Activated CD4-positive, alpha-beta T cell treated with anti-CD3 and anti-CD28 coated beads for 48 hours (primary cell): ENCODE data around the gene FIBP.
A peak's percentile ranks its signal among the peaks of the same experiment; 100 is the strongest.

Source experiments
- DNase-seq: peaks from one replicate; pipeline ENCODE4 v3.0.0-alpha.2; 2020

Gene FIBP

DNA sequence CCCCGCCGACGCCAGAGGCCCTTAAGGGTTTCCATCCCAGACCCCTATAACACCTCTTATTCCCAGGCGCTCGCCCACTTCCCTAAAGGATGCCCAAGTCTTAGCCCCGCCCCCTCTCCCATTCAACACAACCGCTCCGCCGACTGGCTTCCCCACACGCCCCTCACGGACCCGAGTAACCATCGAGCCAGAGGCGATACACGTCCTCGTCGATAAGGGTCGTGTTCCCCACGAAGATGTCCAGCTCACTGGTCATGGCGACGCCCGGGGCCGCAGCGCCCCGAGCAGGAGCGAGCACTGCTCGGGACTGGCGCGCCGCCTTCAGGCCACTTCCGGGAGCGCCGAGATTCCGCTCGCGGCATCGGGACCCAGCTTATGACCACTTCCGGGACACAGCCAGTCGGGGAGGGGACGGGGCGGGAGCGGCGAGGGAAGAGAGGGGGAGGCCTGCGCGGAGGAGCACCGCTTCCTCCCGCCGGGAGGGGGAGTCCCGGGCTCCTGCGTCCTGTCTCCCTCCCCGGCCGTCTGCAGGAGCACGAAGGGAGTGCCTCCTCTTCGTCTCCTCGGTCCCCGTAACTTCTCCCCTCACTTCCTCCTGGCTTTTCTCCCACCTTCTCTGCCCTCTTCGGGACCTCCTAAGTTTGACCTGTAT is at the start of gene FIBP:
TSS of gene FIBP (minus strand) at position 309 of the 652 bp plus-strand sequence. CDS start at position 256, 53 bp downstream.
- DNase-seq, result peak; percentile 98

DNA sequence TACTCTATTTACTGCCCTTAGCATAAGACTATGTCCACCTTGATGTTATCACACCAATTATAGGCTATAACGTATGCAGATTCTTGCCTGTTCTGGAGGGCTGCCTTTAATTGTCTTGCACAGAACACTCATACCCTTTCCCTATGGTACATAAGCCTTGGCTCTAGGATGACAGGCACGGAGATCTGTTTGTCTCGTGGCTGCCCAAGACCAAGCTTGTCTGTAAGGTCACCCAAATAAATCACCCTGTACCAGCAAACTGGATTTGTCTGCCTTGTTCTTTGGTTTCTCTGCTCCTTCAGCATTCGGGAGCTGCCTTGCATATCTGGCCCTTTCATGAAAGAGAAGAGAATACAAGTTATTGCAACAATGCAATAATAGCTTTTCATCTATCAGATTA is 49.5 kb upstream of the FIBP start:
- no peak for DNase-seq

DNA sequence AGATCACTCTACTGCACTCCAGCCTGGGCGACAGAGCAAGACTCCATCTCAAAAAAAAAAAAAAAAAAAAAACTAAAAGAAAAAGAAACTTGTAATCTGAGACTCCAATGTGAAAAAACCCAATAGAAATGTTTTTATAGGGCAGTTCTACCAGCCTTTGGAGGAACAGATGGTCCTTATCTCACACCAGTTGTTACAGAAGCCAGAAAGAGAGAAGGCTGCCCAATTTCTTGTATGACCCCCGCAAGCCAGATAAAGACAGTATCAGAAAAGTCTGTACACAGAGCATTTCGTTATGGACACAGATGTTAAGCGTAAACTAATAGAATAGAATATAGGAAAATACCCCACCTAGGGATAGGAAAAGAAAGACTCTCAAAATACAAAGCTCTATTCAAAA is 45.7 kb upstream of the FIBP start:
- no peak for DNase-seq

DNA sequence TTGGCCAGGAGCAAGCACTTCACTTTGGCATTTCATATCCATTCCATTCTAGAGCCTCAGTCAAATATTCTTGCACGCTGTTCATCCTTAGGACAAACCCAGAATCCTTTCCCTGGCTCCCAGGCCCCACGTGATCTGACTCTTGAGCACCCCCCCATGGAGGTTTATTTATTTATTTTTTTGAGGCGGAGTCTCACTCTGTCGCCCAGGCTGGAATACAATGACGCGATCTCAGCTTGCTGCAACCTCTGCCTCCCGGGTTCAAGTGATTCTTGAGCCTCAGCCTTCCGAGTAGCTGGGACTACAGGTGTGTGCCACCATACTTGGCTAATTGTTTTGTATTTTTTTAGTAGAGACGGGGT is 44.3 kb upstream of the FIBP start:
- DNase-seq, result no peak

DNA sequence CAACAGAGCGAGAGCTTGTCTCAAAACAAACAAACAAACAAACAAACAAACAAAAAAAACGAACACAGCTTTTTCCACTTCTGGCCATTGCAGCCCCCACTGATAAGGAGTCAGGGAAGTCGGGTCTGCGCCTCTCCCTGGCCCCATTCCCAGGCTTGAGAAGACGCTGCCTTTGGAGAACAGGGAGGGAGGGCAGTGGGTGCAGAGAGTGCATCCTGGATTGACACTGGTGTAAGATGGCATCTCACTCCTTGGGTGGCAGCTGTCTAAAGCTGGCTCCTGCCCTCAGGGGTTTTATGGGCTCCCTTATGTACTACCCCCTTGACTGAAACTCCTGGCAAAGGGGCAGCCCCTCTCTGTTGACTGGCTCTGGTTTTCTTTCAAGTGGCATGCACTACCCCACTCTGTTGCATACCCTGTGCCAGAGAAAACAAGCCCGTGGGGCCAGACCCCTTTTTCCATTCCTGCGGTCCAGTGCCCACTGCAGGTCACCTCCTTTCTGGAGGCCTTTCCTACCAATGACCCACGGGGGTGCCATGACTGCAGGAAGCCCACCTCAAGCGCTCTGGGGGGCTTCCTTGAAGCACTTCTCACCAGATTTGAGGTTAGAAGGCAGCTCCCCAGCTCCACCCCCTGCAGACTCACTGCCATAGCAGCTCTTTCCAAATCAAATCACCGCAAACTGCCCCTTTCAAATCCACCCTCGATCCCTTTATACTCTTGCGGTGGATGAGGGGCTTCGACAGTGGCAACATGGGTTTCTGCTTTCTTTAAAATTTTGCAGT is 43.7 kb upstream of the FIBP start:
- no peak for DNase-seq

DNA sequence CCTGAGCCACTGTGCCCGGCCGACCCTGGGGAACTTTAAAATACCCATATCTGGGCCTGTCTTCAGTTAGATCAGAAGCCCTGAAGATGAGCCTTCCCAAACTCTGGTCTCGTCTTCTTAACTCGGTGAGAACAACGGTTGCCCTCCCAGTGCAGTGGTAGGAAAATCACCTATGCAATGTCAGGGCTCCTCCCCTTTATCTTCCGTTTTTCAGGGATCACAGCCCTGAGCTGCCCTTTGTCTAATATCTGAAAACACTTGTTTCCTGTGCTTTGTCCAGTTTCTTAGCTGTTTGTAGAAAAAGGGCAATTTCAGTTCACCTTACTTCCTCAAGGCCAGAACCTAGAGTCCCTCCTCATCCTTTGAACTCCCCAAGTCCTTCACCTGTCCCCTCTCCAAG is 40.4 kb upstream of the FIBP start:
- no peak for DNase-seq

DNA sequence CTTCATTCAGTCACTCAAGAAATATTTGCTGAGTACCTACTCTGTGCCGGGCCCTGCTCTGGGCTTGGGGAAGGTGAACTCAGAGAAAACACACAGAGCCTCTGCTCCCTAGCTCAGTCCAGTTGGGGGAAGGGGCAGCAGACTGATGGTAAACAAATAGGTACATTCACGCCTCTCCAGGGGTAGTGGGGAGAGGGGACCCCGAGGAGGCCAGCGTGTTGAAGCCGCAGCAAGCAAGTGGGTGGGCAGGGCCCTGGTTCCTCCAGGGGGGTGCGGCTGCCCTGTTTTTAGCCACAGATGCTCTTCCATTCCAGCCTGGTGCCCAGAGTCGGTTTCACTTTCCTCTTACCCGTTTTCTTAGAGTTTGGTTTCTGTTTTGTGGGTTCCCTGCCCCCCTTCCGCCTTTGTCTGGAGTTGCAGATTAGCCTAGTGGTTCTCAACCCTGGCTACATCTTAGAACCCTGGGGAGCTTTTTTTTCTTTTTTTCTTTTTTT is 39.7 kb upstream of the FIBP start:
- DNase-seq, result peak; percentile 83

DNA sequence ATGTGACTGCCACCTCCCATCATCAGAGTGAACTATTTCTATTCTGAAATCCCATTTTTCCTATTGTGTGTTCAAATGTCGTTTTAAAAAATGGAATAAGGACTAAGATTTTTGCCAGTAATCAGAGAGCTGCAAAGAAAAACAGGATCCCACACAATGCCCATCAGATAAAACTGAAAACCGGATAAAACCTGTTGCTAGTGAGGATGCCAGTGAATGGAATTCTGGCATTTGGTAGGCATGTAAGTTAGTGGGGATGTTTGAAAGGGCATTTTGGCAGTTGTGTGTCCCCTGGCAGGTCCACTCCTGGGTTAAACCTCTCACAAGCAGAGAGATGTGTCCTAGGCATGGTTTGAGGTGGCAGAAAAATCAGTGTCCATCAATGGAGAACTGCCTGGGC is 37.1 kb upstream of the FIBP start:
- no peak for DNase-seq

DNA sequence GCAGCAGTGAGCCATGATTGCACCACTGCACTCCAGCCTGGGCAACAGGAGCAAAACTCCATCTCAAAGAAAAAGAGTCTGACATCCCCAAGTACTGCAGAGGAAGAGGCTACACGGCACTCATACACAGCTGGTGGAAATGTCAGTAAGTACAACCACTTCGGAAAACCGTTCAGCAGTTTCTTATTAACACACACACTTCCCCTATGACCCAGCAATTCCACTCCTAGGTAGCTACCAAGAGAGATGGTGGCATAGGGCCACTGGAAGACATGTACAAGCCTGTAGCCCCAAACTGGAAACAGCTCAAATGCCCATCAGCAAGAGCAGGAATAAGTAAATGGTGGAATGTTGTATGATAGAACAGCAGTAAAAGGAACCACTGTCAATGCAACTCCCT is 34.3 kb upstream of the FIBP start:
- DNase-seq, result no peak

DNA sequence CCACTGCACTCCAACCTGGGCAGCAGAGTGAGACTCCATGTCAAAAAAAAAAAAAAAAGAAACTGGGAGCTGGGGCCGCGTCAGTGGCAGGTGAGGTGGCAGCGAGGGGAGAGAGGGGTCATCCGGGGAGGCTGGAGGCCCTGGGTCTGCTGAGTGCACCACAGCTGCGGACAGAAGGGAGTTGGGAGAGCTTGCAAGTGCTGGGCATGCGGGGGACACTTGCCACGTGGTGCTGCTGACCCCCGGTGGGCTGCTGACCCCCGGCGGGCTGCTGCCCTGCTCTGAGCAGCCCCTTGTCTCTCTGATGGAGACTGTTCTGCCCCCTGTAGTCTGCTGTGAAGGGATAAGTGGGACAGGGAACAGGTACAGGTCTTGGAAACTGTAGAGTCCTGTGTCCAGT is 33.6 kb upstream of the FIBP start:
- DNase-seq, result no peak

DNA sequence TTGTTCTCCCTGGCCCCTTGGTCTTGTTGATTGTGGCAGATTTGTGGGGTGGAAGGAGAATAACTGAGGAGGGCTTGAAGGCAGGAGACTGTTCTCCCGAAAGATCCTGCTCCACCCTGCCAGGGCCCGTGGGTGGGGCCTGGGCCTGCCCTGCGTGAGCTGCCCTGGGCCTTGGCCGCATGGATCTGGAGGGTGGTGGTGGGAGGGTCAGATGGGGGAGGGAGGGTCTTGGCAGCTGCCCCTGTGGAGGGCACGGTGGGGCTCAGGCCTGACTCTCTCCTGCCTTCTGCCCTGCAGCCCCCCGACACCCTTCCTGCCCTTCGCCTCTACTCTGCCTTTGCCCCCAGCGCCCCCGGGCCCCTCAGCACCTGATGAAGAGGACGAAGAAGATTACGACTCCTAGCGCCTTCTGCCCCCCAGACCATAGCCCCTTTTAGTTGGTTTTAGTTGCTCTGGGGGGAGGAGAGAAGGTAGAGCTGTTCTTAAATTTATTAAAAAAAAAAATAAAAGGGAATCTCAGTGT is 32.8 kb upstream of the FIBP start:
- DNase-seq, result no peak

DNA sequence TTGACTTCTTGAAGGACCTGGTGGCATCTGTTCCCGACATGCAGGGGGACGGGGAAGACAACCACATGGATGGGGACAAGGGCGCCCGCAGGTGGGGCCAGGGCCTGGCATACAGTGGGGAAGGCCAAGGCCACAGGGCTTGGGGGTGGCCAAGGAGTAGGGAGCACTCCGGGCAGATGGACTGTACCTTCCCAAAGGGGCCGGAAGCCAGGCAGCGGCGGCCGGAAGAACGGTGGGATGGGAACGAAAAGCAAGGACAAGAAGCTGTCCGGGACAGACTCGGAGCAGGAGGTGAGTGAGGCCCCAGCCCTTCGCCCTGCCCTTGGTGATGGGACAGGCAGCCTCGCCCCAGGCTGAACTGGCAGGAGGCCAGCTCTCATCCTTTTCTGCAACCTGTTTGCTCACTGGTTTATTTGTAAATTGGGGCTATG is 32.1 kb upstream of the FIBP start:
- no peak for DNase-seq

DNA sequence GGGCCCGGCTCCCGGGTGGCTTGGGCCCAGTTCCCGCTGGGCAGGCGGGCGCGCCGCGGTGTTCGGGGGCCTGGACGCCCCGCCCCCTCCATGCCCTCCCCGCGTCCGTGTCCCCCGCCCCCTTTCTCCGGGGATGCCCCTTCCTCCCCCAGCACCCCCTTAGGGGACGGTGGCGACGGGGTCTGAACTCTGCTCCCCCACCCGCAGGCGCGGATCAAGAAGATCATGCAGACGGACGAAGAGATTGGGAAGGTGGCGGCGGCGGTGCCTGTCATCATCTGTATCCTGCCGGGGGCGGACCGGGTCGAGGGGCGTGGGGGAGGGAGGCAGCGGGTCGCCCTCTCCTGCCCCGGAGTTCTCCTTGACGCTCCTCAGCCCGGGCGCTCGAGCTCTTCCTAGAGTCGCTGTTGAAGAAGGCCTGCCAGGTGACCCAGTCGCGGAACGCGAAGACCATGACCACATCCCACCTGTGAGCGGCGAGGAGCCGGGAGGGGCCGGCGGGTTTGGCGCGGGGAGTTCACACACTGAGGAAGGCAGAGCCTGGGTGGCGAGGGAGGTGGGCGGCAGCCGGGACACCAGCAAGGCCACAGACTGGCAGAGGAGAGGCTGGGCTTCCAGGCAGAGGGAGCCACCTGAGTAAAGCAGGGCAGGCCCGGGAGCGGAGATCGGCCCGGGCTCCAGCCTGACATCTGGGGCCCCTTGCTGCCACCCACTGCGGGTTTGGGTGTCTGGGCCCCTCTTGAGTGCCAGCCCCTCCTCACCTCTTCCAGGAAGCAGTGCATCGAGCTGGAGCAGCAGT is 31.5 kb upstream of the FIBP start:
- DNase-seq, result peak; percentile 70

DNA sequence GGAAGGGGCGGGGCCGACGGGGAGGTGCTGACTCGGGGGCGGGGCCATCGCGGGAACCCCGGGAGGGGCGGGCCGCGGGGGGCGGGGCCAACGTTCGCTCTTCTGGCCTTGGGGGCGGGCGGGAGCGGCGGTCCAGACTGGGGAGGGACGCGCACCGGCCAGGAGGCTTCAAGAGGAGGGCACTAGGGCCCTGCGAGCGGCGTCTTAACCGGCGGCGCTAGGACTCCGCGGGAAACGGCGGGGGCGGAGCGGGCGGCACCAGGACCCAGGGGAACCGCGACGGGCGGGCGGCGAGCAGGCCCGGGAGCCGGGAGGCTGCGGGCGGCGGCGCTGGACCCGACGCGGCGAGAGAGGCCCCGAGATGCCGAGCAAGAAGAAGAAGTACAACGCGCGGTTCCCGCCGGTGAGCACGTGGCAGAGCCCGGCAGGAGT is 30.9 kb upstream of the FIBP start, which contains the start of gene DRAP1:
TSS of gene DRAP1 (plus strand) at position 286 of the 432 bp plus-strand sequence. CDS start at position 362, 76 bp downstream.
- peak; percentile 99 for DNase-seq

DNA sequence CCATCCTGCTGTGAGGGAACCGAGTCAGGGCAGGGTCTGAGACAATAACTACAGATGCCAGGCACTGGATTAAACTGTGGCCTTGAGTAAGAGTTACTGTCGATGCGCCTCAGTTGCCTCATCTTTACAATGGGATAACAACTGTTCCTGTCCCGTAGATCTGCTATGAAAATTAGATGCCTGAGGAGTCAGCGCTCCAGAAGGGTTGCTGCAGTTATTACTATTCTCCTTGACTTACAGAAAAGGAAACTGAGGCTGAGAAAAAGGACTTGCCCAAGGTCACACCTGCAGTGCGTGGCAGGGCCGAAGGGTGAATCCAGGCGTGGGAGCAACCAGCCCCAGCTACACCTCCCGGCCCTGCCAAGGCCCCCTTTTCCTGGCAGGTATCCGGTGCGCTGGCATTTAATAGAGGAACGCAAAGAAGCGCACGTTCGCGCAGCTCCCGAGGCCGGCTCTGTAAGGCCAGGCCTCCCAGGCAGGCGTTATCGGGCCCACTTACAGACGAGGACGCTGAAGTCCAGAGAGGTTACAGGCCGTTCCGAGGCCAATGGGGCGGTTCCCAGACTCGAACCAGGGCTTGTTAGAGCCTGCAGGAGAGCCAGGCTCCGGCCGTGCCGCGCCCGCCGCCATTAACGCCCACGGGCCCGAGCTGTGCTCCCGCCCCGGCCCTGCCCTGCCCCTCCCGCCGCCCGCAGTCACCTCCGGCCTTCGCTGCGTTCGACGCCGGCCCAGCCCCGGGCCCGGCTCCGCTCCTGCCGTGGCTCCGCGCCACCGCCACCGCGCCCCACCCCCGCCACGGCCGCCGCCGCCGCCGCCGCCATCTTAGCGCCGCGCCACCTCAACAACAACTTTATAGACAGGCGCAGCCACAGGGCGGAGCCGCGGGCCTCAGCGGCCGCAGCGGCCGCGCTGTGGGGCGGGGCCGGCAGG is 30.2 kb upstream of the FIBP start, which contains the start of gene C11orf68:
TSS of gene C11orf68 (minus strand) at position 852 of the 930 bp plus-strand sequence. CDS start at position 821, 31 bp downstream.
- DNase-seq, result no peak

DNA sequence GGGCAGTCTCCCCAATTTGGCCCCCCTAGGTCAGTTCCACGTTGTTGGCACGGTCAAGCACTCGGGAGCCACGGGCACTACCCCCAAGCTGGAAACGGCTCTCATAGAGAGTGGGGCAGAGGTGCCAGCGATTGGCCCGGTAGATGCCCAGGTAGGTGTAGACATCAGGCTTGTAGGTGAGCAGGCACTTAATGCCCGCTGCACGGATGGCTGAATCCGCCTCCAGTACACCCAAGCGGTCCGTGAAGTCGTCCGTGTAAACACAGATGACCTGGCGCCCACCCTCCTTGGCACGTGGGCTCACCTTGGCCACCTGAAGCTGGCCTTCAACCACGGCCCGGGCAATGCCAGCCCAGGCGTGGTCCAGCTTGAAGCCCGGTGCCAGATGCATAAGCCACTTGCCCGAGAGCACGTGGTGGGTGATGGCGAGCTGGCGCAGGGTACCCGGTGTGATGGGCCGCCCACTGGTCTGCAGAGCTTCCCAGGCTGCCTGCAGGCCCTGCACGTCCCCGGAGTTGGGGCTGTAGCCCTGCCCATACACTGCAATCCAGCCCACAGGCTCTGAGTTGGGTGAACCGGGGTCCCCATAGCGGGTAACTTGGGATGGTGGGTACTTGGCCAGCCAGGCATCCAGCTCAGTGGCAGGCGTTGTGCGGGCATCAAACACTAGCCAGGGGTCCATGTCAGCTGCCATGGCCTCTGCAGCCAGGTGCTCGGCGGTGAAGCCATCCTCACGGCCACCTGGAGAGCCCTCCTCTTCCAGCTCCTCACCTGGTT is 29.4 kb upstream of the FIBP start:
- no peak for DNase-seq

DNA sequence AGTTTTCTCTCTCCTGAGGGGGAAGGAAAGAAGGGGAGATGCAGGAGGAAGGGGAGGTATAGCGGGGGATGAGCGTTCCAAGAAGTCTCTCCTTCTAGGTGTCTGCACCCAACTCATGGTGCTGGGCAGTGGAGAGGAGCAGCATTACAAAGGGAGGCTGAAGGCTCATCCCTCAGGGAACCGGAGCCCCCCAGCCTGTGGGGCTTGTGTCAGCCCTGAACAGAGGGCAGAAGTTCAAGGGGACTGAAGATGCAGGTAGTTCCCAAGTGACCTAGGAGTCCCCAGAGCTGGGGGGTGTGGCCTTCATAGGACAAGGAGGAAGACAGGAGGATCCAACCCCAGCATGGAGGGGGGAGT is 28.8 kb upstream of the FIBP start:
- no peak for DNase-seq

DNA sequence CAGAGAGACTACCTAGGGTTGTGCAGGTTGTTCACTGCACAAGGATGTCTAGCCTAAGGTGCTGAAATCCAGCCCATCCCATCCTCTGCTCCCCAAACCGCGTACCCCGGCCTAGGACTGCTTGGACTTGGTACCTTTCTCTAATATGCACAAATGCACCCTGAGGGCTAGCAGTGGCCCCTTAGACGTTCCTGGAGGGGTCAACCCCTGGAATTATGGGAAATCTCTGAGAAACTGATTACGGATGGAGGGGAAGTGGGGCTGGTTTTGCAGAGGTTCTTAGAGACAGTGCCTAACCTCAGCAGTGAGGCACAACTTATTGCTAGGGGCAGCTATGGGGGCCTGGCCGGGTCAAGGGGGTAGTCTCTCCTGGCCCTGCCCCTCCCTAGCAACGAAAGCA is 28.1 kb upstream of the FIBP start:
- DNase-seq, result no peak

DNA sequence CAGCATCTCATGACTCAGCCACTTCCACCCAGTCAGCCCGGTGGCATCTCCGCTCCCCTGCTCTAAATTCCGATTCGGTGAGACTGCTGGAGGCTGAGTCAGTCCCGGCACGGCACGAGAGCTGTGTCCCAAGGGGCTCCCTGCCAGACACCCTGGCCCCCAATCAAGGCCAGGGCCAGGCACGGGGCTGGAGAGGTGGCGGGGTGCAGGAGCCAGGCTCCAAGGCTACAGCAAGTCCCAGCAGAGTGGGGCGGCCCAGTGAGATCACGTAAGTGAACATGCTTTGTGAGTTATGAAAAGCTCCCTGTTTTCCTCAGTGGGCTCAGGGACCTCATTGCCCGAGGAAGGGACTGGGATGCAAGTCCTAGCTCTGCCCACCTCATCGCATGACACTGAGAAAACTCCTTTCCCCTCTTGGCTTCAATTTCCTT is 27.6 kb upstream of the FIBP start:
- no peak for DNase-seq

DNA sequence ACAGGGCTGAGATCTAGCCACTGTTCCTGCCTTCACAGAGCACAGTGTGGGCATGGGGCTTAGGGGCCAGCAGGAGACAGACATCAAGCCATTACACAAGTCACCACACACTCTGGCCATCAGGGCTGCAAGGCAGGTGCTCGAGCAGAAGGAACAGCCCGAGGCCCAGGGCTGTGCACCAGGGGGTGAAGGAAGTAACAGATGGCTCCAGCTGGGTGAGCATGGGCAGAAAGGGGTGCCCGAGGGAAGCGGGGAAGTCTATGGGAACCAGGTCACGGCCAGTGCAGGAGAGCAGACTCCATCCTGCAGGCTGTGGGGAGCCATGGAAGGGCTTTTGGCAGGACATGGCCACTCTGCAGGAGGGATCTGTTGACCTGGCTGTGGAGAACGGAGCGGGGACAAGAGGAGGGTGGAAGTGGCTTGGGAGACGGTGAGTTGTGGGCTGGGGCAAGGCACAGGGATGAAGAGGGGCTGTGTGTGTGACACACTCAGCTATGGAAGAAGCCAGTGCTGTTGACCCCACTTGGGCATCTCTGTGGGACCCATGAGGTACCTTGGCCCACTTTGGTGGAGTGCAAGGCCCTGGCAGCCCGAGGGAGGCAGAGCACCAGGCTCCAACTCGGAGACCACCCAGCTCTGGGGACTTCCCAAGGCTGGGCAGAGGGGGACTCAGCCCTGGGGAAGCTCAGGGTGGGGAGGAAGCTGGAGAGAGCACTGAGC is 27.0 kb upstream of the FIBP start:
- no peak for DNase-seq
